ENCODE measurements around the gene SECTM1. TPM values are rescaled to one million over a fixed set of nuclear protein-coding genes. Genes with fewer than 3 reads are reported as not detected.

Gene SECTM1
- total RNA-seq, 1 donor from 2014 or later, result not detected

DNA sequence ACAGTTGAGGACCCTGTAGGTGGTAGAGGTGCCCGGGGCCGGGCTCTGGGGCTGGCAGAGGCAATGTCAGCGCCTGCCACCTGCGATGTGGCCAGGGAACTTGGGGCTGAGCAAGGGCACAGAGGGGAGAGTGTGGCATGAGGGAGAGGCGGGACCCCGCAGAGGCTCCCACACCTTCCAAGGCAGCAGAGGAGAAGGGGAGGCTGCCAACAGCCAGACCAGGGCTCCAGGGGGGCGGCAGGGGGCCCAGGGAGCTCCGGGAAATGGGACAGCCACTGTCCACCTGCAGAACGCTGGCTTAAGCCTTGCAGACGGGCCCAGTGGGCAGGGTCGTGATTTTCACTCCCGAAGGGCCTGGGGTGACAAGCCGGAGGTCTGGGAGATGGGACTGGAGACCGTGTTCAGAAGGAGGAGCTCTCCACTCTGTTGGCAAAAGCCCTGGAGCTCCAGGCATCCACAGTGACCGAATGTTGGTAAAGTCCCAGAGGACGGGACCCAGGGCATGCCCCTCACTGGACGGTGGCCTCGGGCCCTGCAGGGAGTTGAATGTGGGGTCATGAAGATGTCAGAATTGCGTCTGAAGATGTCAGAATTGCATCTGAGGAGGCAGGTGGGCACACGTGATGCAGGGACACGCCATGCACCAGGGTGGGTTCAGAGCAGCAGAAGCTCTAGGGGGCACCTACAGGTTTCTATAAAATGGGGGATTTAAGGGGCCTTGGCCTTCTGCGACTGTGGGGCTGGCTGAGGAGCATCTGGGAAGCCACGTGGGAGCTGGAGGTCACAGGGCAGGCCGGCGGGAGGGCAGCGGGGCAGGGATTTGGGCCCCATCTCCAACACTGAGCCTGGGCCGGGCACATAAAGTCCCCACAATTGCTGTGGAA, 34.8 kb downstream of the SECTM1 start:
- POLR2A ChIA-PET, result interaction anchor here (0.6 to 5.8 kb wide), 28 partner anchors 8 to 1844 kb away, joined by 3 to 100 read pairs (median 8); partner anchors contain the start of genes CCDC57, CD7, CSNK1D and DCXR
- ATAC-seq (ENCODE audit: low read depth) (peak; percentile 25), DNase-seq (no peak)
- CTCF ChIA-PET, result interaction anchor here (0.8 to 7.2 kb wide), 4 partner anchors 23 to 371 kb away, joined by 3 to 58 read pairs (median 7); partner anchors contain the start of gene MAFG
- intact Hi-C loops (cut with micrococcal nuclease), result loop anchor here (1.0 to 10.0 kb wide), 6 partner anchors 23 to 264 kb away; partner anchors contain the start of genes CCDC57, CSNK1D, DCXR and RAC3
- H3K9me3 Mint-ChIP-seq, result no peaks in the 10 kb centered on the region
- TF ChIP-seq, protein P1, sequence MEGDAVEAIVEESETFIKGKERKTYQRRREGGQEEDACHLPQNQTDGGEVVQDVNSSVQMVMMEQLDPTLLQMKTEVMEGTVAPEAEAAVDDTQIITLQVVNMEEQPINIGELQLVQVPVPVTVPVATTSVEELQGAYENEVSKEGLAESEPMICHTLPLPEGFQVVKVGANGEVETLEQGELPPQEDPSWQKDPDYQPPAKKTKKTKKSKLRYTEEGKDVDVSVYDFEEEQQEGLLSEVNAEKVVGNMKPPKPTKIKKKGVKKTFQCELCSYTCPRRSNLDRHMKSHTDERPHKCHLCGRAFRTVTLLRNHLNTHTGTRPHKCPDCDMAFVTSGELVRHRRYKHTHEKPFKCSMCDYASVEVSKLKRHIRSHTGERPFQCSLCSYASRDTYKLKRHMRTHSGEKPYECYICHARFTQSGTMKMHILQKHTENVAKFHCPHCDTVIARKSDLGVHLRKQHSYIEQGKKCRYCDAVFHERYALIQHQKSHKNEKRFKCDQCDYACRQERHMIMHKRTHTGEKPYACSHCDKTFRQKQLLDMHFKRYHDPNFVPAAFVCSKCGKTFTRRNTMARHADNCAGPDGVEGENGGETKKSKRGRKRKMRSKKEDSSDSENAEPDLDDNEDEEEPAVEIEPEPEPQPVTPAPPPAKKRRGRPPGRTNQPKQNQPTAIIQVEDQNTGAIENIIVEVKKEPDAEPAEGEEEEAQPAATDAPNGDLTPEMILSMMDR (IDR thresholded peaks at IDR 0.05), result no peak
- H3K4me1 Mint-ChIP-seq, result peaks cover 74% of the 10 kb centered on the region
- peaks cover 4% of the 10 kb centered on the region for H3K36me3 Mint-ChIP-seq (ENCODE audit: low read depth)
- H3K4me3 Mint-ChIP-seq, result peak overlapping the region; percentile 97
- peak overlapping the region; percentile 100 for H3K27ac Mint-ChIP-seq
- H3K27me3 Mint-ChIP-seq, result no peaks in the 10 kb centered on the region

DNA sequence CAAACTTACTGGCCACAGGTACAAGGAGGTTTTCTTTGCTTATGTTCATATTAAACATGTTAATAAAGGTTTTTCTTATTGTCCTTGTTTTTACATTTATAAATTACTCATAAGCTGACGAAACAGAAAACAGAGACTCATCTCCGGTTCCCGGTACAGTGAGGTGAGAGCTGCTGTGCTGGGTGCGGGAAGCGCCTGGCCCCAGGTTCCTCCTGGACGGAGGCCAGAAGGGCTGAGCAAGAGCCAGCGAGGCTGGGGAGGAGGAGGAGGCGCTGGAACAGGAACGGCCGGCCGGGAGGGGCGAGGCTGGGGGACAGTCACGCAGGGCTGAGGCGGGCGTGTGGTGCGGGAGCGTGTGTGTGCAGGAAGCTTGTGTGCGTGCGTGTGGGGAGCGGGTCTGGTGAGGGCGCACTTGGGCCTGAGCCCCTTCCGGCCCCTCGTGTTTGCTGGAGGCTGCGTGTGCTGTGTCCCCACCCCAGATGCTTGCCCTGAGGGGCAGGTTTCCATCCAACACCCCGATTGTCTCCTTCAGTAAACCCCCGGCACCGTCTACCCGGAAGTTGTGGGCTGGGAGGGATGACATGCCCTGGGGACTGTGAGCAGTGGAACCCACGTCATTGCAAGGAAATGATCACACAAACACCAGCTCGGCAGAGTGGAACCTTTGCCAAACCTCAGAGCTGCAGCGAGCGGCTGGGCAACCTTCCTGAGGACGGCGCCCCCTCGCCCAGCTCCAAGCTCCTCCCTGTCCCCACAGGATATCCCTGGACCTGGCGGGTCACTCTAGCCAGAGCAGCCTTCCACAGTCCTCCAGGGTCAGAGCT, 35.6 kb downstream of the SECTM1 start:
- peak; percentile 75 for ATAC-seq (ENCODE audit: low read depth)
- Mint-ChIP-seq H3K27ac (peak overlapping the region; percentile 100), H3K36me3 (ENCODE audit: low read depth) (peaks cover 4% of the 10 kb centered on the region), H3K4me1 (peaks cover 76% of the 10 kb centered on the region), H3K4me3 (peak overlapping the region; percentile 97), H3K27me3 (no peaks in the 10 kb centered on the region), H3K9me3 (no peaks in the 10 kb centered on the region)
- TF ChIP-seq, protein P1 (IDR thresholded peaks at IDR 0.05), result no peak
- intact Hi-C loops (cut with micrococcal nuclease), result loop anchor here (1.0 to 10.0 kb wide), 7 partner anchors 23 to 263 kb away; partner anchors contain the start of genes CCDC57, CSNK1D, DCXR and FASN
- peak; percentile 81 for DNase-seq
- ChIA-PET POLR2A (interaction anchor here (0.6 to 5.8 kb wide), 35 partner anchors 9 to 1843 kb away, joined by 3 to 100 read pairs (median 6); partner anchors contain the start of genes CCDC57, CD7, CSNK1D and DCXR), CTCF (interaction anchor here (0.8 to 7.2 kb wide), 5 partner anchors 24 to 370 kb away, joined by 3 to 58 read pairs (median 7); partner anchors contain the start of gene MAFG)

DNA sequence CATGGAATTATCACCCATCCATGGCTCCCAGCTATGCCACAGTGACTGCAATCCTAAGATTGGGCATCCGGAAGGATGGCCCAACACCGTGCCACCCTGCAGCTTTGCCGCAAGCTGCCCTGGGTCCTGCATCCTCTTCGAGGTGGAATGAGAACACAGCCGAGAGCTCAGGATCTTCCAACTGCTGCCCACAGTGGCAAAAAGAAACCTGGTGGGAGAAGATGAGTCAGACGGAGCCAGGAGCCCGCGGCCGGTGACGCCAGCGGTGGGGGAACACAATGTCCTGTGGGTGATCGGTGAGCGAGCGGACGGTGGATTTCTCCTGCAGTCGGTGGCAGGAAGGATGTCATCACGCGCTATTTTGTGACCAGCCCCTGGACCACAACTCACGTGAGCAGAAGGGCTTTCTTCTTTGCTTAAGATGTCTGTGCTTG, 36.3 kb downstream of the SECTM1 start:
- Mint-ChIP-seq H3K27ac (peak overlapping the region; percentile 100), H3K4me3 (peak overlapping the region; percentile 97), H3K36me3 (ENCODE audit: low read depth) (peaks cover 9% of the 10 kb centered on the region), H3K9me3 (no peaks in the 10 kb centered on the region), H3K27me3 (no peaks in the 10 kb centered on the region), H3K4me1 (peaks cover 79% of the 10 kb centered on the region)
- CTCF ChIA-PET, result interaction anchor here (0.8 to 7.2 kb wide), 4 partner anchors 24 to 91 kb away, joined by 3 to 58 read pairs (median 6); no protein-coding TSS in a partner anchor
- TF ChIP-seq, protein P1 (IDR thresholded peaks at IDR 0.05), result no peak
- intact Hi-C loops (cut with micrococcal nuclease), result loop anchor here (1.0 to 10.0 kb wide), 3 partner anchors 198 to 262 kb away; partner anchors contain the start of genes DCXR, FASN and RAC3
- POLR2A ChIA-PET, result interaction anchor here (0.6 to 5.8 kb wide), 31 partner anchors 8 to 1294 kb away, joined by 3 to 100 read pairs (median 8); partner anchors contain the start of genes CCDC57, CD7, CSNK1D and DCXR
- DNase-seq, result peak; percentile 76
- peak; percentile 12 for ATAC-seq (ENCODE audit: low read depth)

DNA sequence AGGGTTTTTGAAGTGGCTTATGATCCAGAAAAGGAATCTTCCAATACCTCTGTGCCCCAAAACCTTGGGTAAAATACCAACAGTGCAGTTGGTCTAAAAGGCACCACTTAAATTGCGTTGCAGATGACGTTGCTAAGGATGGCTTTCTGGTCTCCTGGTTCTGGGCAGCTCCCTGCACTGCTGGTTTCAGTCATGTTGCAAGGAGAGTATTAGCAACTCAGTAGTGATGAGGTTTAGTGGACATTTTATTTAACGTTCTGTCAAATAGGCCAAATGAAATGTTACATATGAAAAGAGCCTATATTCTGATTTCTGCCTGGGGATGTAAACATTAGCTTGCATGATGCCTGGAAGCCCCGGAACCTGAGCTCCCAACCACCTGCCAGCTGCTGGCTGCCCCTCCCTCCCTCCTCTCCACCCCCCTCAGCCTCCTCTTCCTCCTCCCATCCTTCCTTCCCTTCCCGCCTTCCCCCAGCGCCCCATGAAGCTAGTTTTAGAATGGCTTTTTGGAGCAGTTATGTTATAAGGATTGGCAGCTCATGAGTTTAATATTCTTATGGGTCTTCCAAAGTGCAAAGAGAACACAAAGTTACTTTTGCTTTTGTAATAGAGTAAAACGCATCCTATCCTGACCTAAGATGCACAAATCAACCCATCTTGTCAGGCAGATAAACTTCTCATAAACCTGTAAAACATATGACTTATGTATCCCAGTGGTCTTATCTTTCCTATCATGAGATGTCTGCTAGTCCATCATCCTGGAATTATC, 36.9 kb downstream of the SECTM1 start:
- peak overlapping the region; percentile 97 for H3K4me3 Mint-ChIP-seq
- CTCF ChIA-PET, result interaction anchor here (0.8 to 1.2 kb wide), 2 partner anchors 61 to 91 kb away, joined by 3 to 6 read pairs; no protein-coding TSS in a partner anchor
- DNase-seq, result no peak
- no peak for ATAC-seq (ENCODE audit: low read depth)
- TF ChIP-seq, protein P1 (IDR thresholded peaks at IDR 0.05), result no peak
- H3K27ac Mint-ChIP-seq, result peak overlapping the region; percentile 100
- intact Hi-C loops (cut with micrococcal nuclease), result loop anchor here (1.0 to 10.0 kb wide), 3 partner anchors 198 to 262 kb away; partner anchors contain the start of genes DCXR, FASN and RAC3
- no peaks in the 10 kb centered on the region for H3K9me3 Mint-ChIP-seq
- POLR2A ChIA-PET, result interaction anchor here (0.6 to 5.8 kb wide), 22 partner anchors 8 to 1294 kb away, joined by 3 to 100 read pairs (median 8); partner anchors contain the start of genes CCDC57, CD7, CSNK1D and DCXR
- peaks cover 9% of the 10 kb centered on the region for H3K36me3 Mint-ChIP-seq (ENCODE audit: low read depth)
- no peaks in the 10 kb centered on the region for H3K27me3 Mint-ChIP-seq
- H3K4me1 Mint-ChIP-seq, result peaks cover 76% of the 10 kb centered on the region

All from activated B cell treated with CpG ODN at 0.5 μM for 24 hours (primary cell).